ENCODE results near the gene UBE2U.

The UBE2U gene

DNA sequence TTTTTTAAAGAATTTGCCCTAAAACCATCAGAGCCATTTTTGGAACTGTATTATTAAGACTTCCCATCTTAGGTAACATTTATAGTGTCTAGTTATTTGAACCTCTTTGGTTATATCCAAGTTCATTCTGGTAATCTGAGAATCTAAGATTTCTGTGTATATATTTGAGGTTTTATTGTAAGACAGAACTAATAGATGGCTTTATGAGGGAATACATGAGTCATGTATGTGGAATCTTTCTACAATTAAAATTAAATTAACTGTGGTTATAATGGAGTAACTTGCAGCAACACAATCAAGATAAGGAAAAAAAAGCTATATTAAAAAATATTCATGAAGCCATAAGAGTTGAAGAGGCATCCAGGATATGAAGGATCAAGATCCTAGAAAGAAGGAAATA lies 92.1 kb downstream of the UBE2U start:
- DNase-seq = no peak

- DNase-seq = no peak
Measured at GRCh38 chr1:64296459-64296858, 93.0 kb downstream of the UBE2U start.

DNA sequence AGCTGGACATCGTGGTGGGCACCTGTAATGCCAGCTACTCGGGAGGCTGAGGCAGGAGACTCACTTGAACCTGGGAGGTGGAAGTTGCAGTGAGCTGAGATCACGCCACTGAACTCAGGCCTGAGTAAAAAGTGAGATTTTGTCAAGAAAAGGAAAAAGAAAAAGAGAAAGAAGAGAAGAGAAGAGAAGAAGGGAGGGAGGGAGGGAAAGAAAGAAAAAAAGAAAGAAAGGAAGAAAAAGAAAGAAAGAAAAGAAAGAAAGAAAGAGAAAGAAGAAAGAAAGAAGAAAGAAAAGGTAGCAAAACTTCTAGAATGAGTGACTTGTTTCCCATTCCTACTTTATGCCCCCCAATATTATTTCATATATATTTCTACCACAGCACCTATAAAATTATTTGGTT lies 98.8 kb downstream of the UBE2U start:
- no peak for DNase-seq

- DNase-seq = no peak
Measured at GRCh38 chr1:64302971-64303370, 99.5 kb downstream of the UBE2U start.

- DNase-seq = no peak
Measured at GRCh38 chr1:64304823-64305222, 101.4 kb downstream of the UBE2U start.

DNA sequence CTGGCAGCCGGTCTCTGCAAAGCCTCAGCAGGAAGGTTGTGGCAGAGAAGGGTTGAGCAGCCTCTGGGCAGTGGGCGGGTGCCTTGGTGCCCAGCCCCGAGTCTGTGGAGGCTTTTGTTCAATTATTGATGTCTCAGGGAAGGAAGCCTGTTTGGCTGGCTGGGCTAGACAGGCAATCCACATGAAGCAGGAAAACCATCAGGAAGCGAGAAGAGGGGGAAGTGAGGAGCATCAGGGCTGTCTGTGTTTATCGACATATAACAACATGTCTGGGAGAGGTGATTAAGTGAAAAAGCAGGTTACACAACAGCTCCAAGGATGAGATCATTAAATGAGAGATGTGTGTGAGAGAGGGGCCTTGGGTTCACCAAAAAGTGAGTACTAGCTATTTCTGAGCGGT lies 105.4 kb downstream of the UBE2U start:
- DNase-seq = no peak

- DNase-seq = no peak
Measured at GRCh38 chr1:64309431-64309831, 106.0 kb downstream of the UBE2U start.

DNA sequence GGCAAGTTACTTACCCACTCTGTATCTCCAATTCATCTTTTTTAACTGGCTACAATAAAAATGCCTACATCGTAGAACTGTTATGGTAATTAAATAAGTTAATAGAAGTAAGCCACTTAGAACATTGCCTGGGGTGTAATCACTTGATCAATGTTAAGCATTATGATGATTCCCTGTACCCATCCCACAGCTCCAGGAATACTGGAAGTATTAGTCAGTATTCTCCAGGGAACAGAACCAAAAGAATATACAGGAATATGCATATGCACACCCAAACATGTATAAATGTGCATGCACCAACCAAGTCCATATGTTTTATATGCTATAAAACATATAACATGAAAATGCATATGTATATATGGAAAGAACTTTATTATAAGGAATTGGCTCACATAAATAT lies 107.3 kb downstream of the UBE2U start:
- DNase-seq = no peak

GRCh38 chr1:64312431-64312830 lies 109.0 kb downstream of the UBE2U start:
- DNase-seq = no peak

GRCh38 chr1:64315402-64315801 lies 112.0 kb downstream of the UBE2U start:
- DNase-seq = no peak

Data from CD4-positive, alpha-beta T cell treated with Interleukin-10 for 1 hour (primary cell).